Measurements from ENCODE around the gene ITGB8.
A peak's percentile ranks its signal among the peaks of the same experiment; 100 is the strongest.

ITGB8 gene

GRCh38 chr7:20435305-20435704 lies 104.6 kb downstream of the ITGB8 start:
- DNase-seq = peak; percentile 73

GRCh38 chr7:20438248-20438647 lies 107.5 kb downstream of the ITGB8 start:
- no peak for DNase-seq

- no peak for DNase-seq
Measured at GRCh38 chr7:20438694-20439376, 108.1 kb downstream of the ITGB8 start.

- no peak for DNase-seq
Measured at GRCh38 chr7:20439416-20440185, 108.9 kb downstream of the ITGB8 start.

GRCh38 chr7:20440472-20441105 lies 109.9 kb downstream of the ITGB8 start:
- DNase-seq = peak; percentile 52

GRCh38 chr7:20441346-20441745 lies 110.6 kb downstream of the ITGB8 start:
- DNase-seq = no peak

- no peak for DNase-seq
Measured at GRCh38 chr7:20441991-20442441, 111.3 kb downstream of the ITGB8 start.

- no peak for DNase-seq
Measured at GRCh38 chr7:20442951-20443350, 112.3 kb downstream of the ITGB8 start.

GRCh38 chr7:20444030-20444800 lies 113.5 kb downstream of the ITGB8 start:
- peak; percentile 63 for DNase-seq

GRCh38 chr7:20447021-20447650 lies 116.4 kb downstream of the ITGB8 start:
- DNase-seq = no peak

- DNase-seq = no peak
Measured at GRCh38 chr7:20449176-20449575, 118.5 kb downstream of the ITGB8 start.

- no peak for DNase-seq
Measured at GRCh38 chr7:20450536-20450935, 119.8 kb downstream of the ITGB8 start.

GRCh38 chr7:20454202-20454601 lies 123.5 kb downstream of the ITGB8 start:
- DNase-seq = peak; percentile 6

GRCh38 chr7:20456701-20457100 lies 126.0 kb downstream of the ITGB8 start:
- DNase-seq = no peak

GRCh38 chr7:20458521-20458920 lies 127.8 kb downstream of the ITGB8 start:
- DNase-seq = no peak

- DNase-seq = no peak
Measured at GRCh38 chr7:20459419-20459818, 128.7 kb downstream of the ITGB8 start.

- no peak for DNase-seq
Measured at GRCh38 chr7:20464891-20465290, 134.2 kb downstream of the ITGB8 start.
